GM18499 (cell line): Measurements from ENCODE around the gene YWHAG.

ENCODE experiments used
- ATAC-seq: cut with Tn5 transposase; IDR thresholded peaks from one replicate; pipeline ENCODE4 v1.9.1; 2021; ENCODE audit warnings: moderate number of reproducible peaks; ENCODE audit not compliant: insufficient read depth, unreplicated experiment

YWHAG gene

DNA sequence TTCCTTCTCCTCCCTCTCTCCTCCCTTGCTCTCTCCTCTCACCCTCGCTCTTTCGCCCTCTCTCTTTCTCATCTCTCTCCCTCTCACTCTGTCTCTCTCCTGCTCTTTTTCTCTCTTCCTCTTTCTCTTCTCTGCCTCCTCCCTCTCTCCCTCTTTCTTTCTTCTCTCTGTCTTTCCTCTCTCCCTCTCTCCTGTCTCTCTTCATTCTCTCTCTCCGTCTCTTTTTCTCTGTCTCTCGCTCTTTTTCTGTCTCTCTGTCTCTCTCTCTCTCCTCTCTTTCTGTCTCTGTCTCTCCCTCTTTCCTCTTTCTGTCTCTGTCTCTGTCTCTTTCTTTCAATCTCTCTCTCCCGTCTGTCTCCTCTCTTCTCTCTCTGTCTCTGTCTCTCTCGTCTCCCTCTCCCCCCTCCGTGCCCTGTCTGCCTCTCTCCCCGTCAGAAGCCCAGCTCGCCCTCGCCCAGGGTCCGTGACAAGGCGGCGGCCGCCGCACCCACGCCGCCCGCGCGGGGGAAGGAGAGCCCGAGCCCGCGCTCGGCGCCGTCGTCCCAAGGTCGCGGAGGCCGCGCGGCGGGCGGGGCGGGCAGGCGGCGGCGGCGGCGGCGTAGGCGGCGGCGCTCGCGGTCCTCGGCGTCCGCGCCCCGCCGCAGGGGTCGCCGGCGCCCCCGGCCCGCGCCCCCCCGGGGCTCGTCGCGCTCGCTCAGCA, 77.6 kb downstream of the YWHAG start:
- no peak for ATAC-seq

DNA sequence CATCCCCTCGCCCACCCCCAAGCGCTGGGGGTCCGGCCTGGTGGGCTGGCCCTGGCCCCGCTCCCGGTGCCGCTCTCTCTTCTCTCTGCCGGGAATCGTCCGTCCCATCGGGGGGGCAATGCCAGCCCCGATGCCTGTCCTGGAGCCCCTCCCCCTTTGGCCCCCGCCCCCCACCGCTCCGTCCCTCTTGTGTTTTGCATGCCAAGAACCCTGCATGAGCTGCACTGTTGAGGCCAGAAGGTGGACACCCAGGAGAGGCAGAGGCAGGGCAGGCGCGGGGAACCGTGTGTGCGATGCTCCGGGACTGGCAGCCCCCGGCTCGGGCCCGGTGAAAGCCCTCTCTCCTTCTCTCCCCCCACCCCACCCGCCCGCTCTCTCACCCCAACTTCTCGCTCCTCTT, 78.4 kb downstream of the YWHAG start:
- no peak for ATAC-seq

DNA sequence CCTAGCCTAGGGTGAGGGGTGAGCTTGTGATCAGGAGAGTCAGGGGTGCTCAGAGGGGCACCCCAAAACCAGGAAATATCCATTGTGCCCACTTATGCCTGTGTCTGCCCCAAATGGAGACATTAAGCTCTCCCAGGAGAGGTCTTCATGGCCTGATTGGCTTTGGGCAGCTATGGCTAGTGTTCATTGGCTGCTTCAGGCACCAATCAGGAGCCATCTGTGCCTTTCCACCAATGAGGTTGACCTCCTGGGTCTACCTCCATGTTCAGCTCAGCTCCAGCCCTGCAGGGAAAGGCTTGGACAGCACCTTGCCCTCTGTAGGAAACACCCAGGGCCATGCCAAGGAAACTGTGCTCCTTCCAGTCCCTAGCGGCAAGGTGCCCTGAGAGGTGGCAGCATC, 80.3 kb downstream of the YWHAG start:
- no peak for ATAC-seq
